B cell (primary cell): ENCODE results near the gene GNG2.

Experiments
- EZH2 ChIP-seq: IDR thresholded peaks from 2 replicates; pipeline ENCODE4 v1.6.1; 2012; ENCODE audit warnings: borderline replicate concordance, low read depth, mild to moderate bottlenecking, moderate library complexity, low read length; ENCODE audit not compliant: insufficient read depth, poor library complexity, severe bottlenecking
- TF ChIP-seq, protein P1 (sequence below): fragments of 200-600 bp; IDR thresholded peaks from one replicate; pipeline ENCODE4 v1.8.0; 2022; ENCODE audit warnings: antibody characterized with exemption, mild to moderate bottlenecking

DNA sequence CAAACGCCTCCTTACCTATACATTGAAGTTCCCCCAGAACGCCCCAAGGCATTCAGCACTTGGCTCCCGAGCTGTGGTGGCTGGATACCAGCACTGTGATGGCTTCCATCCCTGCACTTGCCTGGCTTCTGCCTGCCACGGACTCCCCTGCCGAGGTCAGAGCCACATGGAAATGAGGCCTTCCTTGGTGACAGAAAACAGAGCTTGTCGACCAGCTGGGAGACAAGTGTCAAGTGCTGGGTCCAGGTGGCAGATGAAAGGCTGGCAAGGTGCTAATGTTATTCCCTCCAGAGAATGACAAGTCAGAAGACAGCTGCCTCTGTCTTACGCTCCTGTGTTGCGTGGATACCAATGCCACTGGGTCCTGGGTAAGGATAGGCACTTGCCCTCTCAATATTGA is 26.2 kb upstream of the GNG2 start:
- TF ChIP-seq, protein P1, sequence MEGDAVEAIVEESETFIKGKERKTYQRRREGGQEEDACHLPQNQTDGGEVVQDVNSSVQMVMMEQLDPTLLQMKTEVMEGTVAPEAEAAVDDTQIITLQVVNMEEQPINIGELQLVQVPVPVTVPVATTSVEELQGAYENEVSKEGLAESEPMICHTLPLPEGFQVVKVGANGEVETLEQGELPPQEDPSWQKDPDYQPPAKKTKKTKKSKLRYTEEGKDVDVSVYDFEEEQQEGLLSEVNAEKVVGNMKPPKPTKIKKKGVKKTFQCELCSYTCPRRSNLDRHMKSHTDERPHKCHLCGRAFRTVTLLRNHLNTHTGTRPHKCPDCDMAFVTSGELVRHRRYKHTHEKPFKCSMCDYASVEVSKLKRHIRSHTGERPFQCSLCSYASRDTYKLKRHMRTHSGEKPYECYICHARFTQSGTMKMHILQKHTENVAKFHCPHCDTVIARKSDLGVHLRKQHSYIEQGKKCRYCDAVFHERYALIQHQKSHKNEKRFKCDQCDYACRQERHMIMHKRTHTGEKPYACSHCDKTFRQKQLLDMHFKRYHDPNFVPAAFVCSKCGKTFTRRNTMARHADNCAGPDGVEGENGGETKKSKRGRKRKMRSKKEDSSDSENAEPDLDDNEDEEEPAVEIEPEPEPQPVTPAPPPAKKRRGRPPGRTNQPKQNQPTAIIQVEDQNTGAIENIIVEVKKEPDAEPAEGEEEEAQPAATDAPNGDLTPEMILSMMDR, result no peak
- TF ChIP-seq EZH2, result no peak
